Activated CD8-positive, alpha-beta T cell treated with anti-CD3 and anti-CD28 coated beads, Interleukin-2, amount 10 ng/mL, durations not matched to agents 7 days and 5 days (primary cell): ENCODE data around the gene MNX1. TPM values are rescaled to one million over a fixed set of nuclear protein-coding genes. Genes with fewer than 3 reads are reported as not detected.

Experiments used
- ATAC-seq: fragments of 150-1000 bp; cut with Tn5 transposase; one replicate; pipeline ENCODE4 v1.10.0; 2021; ENCODE audit warnings: moderate library complexity
- CTCF ChIA-PET: fragments of 350-600 bp; sonication (Branson Sonifier 250); formaldehyde crosslinking; loops from one replicate; lab custom pipeline; 2021; ENCODE audit warnings: antibody characterized with exemption; lab: Charles Lee
- POLR2A ChIA-PET: fragments of 350-600 bp; sonication (Branson Sonifier 250); formaldehyde crosslinking; loops from one replicate; lab custom pipeline; 2021; ENCODE audit warnings: antibody characterized with exemption; lab: Charles Lee
- DNase-seq: peaks from one replicate; pipeline ENCODE4 v3.0.0-alpha.2; 2020
- H3K27ac Mint-ChIP-seq: one replicate; pipeline ENCODE4 v1.8.0; 2021; ENCODE audit warnings: mild to moderate bottlenecking, mixed read lengths
- H3K27me3 Mint-ChIP-seq: one replicate; pipeline ENCODE4 v1.8.0; 2021; ENCODE audit warnings: low read depth, mixed read lengths
- H3K36me3 Mint-ChIP-seq: one replicate; pipeline ENCODE4 v1.8.0; 2021; ENCODE audit warnings: low read depth, mixed read lengths
- H3K4me1 Mint-ChIP-seq: one replicate; pipeline ENCODE4 v1.8.0; 2021; ENCODE audit warnings: low read depth, mixed read lengths
- H3K4me3 Mint-ChIP-seq: one replicate; pipeline ENCODE4 v1.8.0; 2021; ENCODE audit warnings: mild to moderate bottlenecking, mixed read lengths
- H3K9me3 Mint-ChIP-seq: one replicate; pipeline ENCODE4 v1.8.0; 2022; ENCODE audit warnings: mixed read lengths; ENCODE audit not compliant: insufficient read depth
- total RNA-seq, 2 experiments: library from RNA; stranded (reverse); gene quantifications; one replicate each; pipeline ENCODE4 v1.2.3, GENCODE V29; 2021

MNX1 gene
- total RNA-seq, 2 experiments from 2014 or later: not detected

DNA sequence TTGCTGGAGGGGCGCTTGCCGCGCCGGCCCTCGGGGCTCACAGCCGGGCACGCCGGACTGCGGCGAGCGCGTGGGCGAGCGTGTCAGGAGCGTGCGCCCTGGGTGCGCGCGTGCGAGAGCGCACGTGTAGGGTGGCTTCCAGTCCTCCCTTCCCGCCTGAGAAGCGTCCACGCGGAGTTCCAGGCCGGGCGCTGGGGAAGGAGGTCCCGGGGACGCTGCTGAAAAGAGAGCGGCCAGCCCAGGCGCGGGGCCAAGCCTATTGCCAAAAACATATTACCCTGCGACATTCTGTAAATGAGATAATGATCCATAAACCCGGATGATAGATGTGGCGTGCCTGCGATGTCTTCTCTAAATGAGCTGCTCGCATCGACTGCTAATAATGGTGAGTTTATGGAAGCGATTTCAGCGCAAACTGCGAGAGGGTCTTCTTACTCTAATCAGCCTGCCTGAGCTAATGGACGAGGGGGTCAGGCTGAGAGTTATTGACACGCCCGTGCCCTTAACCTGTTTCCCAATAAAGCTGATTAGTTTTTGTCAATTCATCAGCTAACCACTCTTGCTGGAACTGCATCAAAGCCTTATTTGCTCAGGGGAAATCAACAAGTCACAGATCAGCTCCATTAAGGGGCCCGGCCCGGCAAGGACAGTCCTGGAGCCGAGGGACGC, 8.0 kb upstream of the MNX1 start:
- ATAC-seq (no peak), DNase-seq (no peak)
- CTCF ChIA-PET: no interaction called here
- Mint-ChIP-seq H3K27me3 (peaks cover 72% of the 10 kb centered on the region), H3K27ac (peak overlapping the region; percentile 39), H3K4me3 (peak overlapping the region; percentile 28), H3K4me1 (peaks cover 23% of the 10 kb centered on the region), H3K36me3 (no peaks in the 10 kb centered on the region), H3K9me3 (no peaks in the 10 kb centered on the region)
- POLR2A ChIA-PET: no interaction called here

DNA sequence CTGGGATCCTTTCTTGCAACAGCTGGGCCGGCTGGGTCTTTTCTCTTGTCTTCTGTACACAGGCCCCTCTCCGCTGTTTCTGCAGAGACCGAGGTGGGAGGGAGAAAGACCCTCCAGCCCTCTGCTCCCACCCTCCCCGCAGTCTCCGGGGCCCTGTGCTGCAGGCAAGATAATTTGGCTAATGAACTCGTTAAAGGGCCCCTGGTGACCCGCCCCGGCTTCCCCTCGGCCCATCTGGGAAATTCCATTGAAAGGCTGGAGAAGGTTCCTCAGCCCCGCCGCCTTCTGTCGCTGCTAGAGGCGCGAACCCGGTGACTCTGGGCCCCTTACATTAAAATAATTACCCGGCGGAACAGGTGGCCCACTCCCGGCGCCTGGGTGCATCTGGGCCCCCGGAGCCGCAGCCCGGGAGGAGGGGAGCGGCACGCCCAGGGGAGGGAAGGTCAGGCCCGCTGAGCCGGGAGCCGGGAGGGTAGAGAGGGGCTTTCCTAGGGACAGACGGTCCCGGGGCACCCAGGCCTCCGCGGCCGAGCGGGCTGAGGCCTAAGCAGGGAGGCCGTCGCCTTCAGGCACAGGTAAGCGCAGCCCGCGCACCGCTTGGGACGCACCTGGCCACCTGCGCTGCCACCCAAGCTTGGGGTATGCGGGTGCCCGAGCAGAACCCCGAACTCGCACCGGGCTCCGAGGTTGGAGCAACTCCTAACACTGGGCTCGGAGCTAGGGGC, 7.3 kb upstream of the MNX1 start:
- POLR2A ChIA-PET: interaction anchor here (0.6 kb wide), 1 partner anchor 39 kb away, joined by 3 read pairs; no protein-coding TSS in a partner anchor
- CTCF ChIA-PET: interaction anchor here (0.5 kb wide), 1 partner anchor 59 kb away, joined by 4 read pairs; no protein-coding TSS in a partner anchor
- ATAC-seq (no peak), DNase-seq (no peak)
- Mint-ChIP-seq H3K36me3 (no peaks in the 10 kb centered on the region), H3K4me3 (no peak overlapping the region), H3K9me3 (no peaks in the 10 kb centered on the region), H3K27ac (no peak overlapping the region), H3K27me3 (peaks cover 72% of the 10 kb centered on the region), H3K4me1 (peaks cover 23% of the 10 kb centered on the region)

DNA sequence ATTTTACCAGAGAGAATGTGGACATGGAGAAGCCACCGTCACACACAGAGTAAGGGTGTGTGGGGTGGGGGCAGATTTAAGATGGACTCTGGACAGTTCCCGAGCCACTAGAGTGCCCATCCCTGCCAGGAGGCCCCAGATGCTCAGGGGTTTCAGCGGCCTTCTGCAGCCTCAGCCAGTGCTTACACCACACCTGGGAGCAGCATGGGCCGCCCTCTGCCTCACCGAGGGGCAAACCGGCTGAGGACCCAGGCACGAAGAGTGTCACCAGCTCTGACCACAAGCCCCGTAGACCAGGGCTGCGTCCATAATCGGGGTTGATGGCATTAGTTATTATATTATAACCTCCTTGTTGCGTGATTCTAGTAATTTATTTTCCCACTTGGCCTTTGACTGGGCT, 6.7 kb upstream of the MNX1 start:
- Mint-ChIP-seq H3K27me3 (peaks cover 70% of the 10 kb centered on the region), H3K9me3 (no peaks in the 10 kb centered on the region), H3K27ac (no peak overlapping the region), H3K4me3 (no peak overlapping the region), H3K36me3 (no peaks in the 10 kb centered on the region), H3K4me1 (peaks cover 24% of the 10 kb centered on the region)
- ATAC-seq: no peak
- DNase-seq: no peak
- ChIA-PET CTCF (interaction anchor here (0.5 kb wide), 1 partner anchor 58 kb away, joined by 4 read pairs; no protein-coding TSS in a partner anchor), POLR2A (no interaction called here)

DNA sequence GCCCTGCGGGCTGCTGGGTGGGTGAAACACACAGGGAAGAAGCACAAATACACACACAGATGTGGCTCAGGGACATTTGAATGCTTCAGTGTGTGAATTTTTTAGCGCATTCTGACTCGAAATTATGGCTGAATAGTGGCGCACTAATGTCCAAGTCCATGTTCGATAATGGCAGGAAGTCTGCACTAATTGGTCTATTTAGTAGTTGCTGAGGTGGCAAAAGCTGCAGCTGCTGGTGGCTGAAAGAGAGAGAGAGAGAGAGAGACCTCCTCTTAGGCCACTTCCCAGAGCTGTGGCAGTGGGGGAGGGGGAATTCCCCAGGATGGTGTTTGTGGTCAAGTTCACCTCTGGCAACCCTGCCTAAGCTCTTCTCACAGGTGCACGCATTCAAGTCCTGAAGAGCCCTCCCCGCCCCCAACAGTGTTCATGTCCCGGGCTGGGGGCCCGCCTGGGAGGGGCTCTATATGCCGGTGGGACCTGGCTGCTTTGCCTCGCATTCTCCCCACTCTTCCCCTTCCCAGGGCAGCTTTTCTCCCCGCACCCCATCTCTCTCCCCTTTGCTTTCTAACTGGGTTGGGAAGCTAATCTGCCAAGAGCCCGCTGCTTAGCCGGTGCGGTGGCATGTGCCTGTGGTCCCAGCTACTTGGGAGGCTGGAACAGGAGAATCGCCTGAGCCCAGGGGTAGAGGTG, 6.0 kb upstream of the MNX1 start:
- H3K4me3 Mint-ChIP-seq: no peak overlapping the region
- DNase-seq (peak; percentile 51), ATAC-seq (no peak)
- peaks cover 73% of the 10 kb centered on the region for H3K27me3 Mint-ChIP-seq
- no peak overlapping the region for H3K27ac Mint-ChIP-seq
- H3K36me3 Mint-ChIP-seq: no peaks in the 10 kb centered on the region
- peaks cover 30% of the 10 kb centered on the region for H3K4me1 Mint-ChIP-seq
- H3K9me3 Mint-ChIP-seq: no peaks in the 10 kb centered on the region
- POLR2A ChIA-PET: no interaction called here
- CTCF ChIA-PET: no interaction called here

DNA sequence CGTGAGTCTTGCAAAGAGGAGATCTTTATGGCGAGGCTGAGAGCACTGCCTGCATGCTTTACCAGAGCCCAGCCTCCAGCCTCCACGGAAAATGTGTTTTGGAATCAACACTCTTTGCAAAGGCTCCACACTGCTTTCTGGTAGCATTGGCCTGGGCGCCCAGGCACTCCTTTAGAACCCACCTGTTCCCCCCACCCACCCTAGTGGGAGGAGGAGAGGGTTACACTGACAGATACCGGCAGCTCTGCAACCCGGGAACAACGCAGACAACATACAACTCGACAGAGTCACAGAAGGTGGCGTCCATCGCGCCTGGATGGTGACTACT, 5.5 kb upstream of the MNX1 start:
- no peak for ATAC-seq
- peaks cover 76% of the 10 kb centered on the region for H3K27me3 Mint-ChIP-seq
- H3K4me3 Mint-ChIP-seq: no peak overlapping the region

DNA sequence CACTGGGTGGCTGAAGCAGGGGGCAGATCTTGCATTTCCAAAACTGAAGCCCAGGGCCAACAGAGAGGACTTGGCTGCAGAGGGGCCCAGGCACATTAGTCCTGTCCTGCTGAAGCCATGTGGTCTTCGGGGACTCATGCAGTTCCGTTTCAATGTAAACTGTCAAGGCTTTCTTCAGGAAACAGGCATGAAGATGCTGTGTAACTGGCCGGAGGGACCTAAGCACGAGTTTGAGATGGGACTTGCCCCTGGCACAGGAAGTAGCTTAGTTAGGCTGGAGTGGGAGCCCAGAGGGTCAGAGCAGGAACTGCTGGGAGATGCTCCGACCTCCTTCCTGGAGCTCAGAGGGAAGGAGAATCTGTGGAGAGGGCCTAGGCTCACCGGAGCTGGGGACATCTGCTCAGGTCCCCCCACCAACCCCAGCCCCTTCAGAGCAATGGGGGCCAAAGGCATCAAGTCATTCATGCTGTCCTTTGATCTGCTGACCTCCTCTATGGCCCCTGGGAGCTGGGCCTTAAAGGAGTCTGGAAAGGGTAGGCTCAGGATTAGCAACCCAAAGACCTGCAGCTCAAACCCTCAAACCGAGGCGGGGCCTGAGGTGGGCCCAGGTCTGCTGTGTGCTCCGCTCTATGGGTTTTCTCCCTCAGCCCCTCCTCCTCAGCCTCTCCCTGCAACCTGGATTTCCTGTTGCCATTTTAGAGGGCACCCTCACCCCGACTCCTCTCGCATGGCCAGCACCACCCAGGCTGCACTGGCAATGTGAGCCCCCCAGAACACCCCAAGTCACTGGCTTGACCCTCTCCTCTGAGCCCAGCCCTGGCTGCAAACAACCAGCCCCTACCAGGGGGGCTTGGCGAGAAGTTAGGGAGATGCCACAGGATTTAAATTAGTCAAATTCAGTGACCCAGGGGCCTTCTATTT, 4.4 kb upstream of the MNX1 start:
- H3K4me1 Mint-ChIP-seq: peaks cover 34% of the 10 kb centered on the region
- no peak for ATAC-seq
- H3K36me3 Mint-ChIP-seq: no peaks in the 10 kb centered on the region
- ChIA-PET CTCF (no interaction called here), POLR2A (no interaction called here)
- H3K9me3 Mint-ChIP-seq: no peaks in the 10 kb centered on the region
- peaks cover 70% of the 10 kb centered on the region for H3K27me3 Mint-ChIP-seq
- H3K4me3 Mint-ChIP-seq: no peak overlapping the region
- H3K27ac Mint-ChIP-seq: no peak overlapping the region
- no peak for DNase-seq

More for the DNA sequence above, 5.5 kb upstream of the MNX1 start:
- H3K9me3 Mint-ChIP-seq: no peaks in the 10 kb centered on the region
- no peak overlapping the region for H3K27ac Mint-ChIP-seq
- H3K4me1 Mint-ChIP-seq: peaks cover 34% of the 10 kb centered on the region
- ChIA-PET CTCF (no interaction called here), POLR2A (no interaction called here)
- H3K36me3 Mint-ChIP-seq: no peaks in the 10 kb centered on the region
- no peak for DNase-seq

DNA sequence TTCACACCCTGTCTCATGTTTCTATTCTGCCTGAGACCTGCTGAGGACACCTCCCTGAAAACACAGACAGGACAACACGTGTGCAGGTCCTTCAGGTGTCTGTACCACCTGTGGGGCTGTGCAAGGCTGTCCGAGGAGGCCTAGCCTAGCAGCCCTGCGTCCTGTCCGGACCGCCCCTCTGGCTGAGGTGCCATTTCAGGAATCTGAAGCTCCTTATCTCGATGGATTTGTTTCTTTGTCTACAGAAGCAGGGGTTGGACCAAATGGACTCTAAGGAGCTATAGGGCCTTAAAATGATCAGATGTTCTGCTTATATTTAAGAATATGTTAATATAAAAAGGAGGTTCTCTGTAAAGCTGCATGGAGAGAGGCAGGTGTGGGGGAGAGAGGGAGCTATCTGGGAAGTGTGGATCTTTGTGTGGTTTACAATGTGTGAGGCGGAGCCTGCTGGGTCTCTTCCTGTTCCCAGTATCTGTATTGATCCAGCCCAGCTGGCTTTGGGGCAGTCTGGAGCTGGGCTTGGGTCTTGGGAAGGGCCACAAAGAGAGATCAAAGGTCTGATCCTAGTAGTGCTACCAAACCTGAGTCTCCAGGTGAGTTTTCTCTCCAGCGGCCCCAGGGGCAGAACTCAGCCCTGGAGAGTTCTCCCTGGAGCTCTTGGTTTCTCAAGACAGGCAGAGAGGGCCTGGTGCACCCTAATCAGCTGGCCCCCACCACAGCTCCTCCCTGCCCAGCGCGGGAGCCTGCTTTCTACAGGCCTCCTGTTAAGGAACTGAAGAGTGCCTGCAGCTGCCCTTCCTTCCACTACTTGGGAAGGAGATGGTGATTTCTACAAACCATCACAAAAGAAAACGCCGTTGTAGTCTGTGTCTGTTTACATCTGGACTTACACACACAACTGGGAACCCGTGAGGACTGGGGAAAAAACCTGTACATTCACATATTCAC, 3.4 kb upstream of the MNX1 start:
- CTCF ChIA-PET: no interaction called here
- ATAC-seq (no peak), DNase-seq (no peak)
- no peak overlapping the region for H3K4me3 Mint-ChIP-seq
- no peak overlapping the region for H3K27ac Mint-ChIP-seq
- H3K27me3 Mint-ChIP-seq: peaks cover 72% of the 10 kb centered on the region
- no peaks in the 10 kb centered on the region for H3K9me3 Mint-ChIP-seq
- POLR2A ChIA-PET: no interaction called here
- H3K4me1 Mint-ChIP-seq: peaks cover 34% of the 10 kb centered on the region
- no peaks in the 10 kb centered on the region for H3K36me3 Mint-ChIP-seq

DNA sequence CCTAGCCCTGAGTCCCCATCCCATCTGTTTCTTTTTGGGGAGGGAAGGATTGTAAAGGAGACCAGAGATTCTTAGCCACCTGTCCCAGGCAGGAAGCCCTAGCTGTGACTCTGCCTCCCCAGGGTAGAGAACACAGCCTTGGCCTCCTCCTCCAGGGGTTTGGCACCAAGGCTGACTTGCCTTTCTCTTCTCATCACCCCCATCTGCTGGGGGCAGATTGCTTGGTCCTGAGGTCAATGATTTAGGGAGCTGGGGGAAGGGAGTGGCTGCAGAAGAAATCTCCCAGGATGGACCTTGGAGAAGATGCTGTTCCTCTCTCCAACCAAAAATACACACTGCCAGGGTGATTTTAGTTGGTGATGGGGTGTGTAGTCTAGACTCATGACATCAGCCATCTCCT, 2.6 kb upstream of the MNX1 start:
- CTCF ChIA-PET: no interaction called here
- Mint-ChIP-seq H3K27ac (no peak overlapping the region), H3K4me1 (peaks cover 29% of the 10 kb centered on the region), H3K9me3 (no peaks in the 10 kb centered on the region), H3K36me3 (no peaks in the 10 kb centered on the region), H3K27me3 (peaks cover 73% of the 10 kb centered on the region), H3K4me3 (no peak overlapping the region)
- POLR2A ChIA-PET: no interaction called here
- no peak for DNase-seq
- ATAC-seq: no peak

DNA sequence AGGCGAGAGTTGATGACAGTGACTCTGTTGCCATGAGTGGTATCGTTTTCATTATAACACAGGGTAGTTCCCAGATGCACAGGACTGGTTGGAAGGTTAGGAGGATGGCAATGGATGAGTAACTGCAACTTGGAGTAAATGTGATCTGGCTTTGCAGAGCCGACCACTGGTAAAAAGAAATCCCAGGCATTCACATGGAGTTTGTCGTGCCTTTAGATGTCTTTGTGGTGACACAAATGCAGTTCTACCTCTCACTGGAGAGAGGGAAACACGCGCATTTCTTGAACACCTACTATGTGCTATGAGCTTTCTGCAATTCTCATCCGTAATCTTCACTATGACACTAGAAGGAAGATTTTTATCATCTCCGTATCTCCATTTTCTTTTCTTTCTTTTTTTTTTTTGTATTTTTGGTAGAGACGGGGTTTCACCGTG, 1.7 kb upstream of the MNX1 start:
- no peak for ATAC-seq

DNA sequence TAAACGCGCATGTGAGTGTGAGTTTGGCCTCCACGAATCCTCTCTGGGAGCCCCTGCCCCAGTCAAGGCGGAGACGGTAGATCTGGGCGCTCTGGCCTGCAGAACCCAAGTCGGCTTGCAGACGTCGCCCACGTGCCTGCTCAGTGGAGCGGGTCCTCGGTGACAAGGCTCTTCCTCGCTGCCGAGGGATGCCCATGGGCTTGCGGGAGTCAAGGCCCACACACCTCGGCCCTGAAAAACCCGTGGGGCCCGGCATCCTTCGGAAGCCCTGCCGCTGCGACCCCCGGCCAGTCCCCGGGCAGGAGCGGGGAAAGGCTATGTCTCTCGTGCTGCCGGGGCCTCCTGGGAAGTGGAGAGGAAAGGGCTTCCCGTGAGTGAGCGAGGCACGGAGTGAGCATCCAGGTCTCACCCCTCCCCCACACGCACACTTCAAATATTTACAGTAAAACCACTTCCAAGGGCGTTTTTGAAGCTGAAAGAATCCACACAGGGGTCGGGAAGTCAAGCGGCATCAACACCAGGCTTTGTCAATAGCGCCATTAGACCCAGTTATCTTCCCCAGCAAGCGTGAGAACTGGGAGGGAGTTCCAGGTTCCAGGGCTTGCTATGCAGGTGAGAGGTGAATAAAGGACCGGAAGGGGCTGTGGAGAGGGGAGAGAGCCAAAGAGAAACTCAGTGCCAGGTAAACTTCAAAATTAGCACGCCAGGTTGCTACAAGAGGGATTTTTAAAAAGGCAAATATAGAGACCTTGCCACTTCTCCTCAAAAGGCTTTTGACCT, 1.1 kb upstream of the MNX1 start:
- H3K36me3 Mint-ChIP-seq: no peaks in the 10 kb centered on the region
- no peaks in the 10 kb centered on the region for H3K9me3 Mint-ChIP-seq
- DNase-seq: no peak
- no peak for ATAC-seq
- ChIA-PET CTCF (no interaction called here), POLR2A (no interaction called here)
- H3K4me3 Mint-ChIP-seq: peak overlapping the region; percentile 25
- H3K27me3 Mint-ChIP-seq: peaks cover 77% of the 10 kb centered on the region
- H3K4me1 Mint-ChIP-seq: peaks cover 25% of the 10 kb centered on the region
- no peak overlapping the region for H3K27ac Mint-ChIP-seq

More for the DNA sequence above, 1.7 kb upstream of the MNX1 start:
- H3K4me1 Mint-ChIP-seq: peaks cover 29% of the 10 kb centered on the region
- DNase-seq: no peak
- H3K36me3 Mint-ChIP-seq: no peaks in the 10 kb centered on the region
- H3K27me3 Mint-ChIP-seq: peaks cover 76% of the 10 kb centered on the region
- H3K9me3 Mint-ChIP-seq: no peaks in the 10 kb centered on the region
- no peak overlapping the region for H3K4me3 Mint-ChIP-seq
- no peak overlapping the region for H3K27ac Mint-ChIP-seq
- ChIA-PET POLR2A (no interaction called here), CTCF (no interaction called here)
